ENCODE measurements around the gene RPUSD1. TPM values are rescaled to one million over a fixed set of nuclear protein-coding genes. Genes with fewer than 3 reads are reported as not detected.
"Not testable (repeated sequence)": the region's sequence is repeated elsewhere in the genome, so short reads cannot be mapped to it uniquely, and the experiment has no call there.

The RPUSD1 gene
- total RNA-seq, 2 experiments from 2014 or later = 6.8 to 7.2 TPM

GRCh38 chr16:751152-752006 lies 36.8 kb downstream of the RPUSD1 start:
- Mint-ChIP-seq H3K4me1 (ENCODE audit: low read depth) (peaks cover 1% of the 10 kb centered on the region), H3K27me3 (ENCODE audit: low read depth) (no peaks in the 10 kb centered on the region), H3K9me3 (peaks cover under 1% of the 10 kb centered on the region), H3K27ac (no peak overlapping the region), H3K36me3 (ENCODE audit: low read depth) (no peaks in the 10 kb centered on the region), H3K4me3 (no peak overlapping the region)
- CTCF ChIA-PET = interaction anchor here (0.6 kb wide), 1 partner anchor 38 kb away, joined by 3 read pairs; no protein-coding TSS in a partner anchor
- intact Hi-C loops (cut with micrococcal nuclease) = no loop called here
- DNase-seq = no peak

DNA sequence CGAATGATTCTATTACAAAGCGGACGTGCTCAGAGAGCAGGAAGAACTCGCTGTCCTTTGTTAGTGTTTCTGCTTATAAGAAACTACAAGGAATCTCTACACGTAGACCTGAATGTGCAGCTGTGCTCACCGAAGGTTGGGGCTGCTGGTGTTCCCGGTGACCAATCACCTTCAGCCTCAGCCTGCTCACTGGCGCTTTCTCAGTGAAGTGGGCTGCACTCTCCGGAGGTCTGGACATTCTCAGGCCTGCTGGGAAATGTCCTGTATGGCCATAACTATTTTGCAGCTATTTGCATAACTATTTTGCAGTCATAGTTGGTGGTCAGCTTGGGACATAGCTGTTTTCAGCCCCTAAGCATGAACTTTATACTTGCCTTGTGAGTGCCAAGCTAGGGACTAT lies 37.7 kb downstream of the RPUSD1 start:
- Mint-ChIP-seq H3K4me3 (no peak overlapping the region), H3K9me3 (no peaks in the 10 kb centered on the region), H3K27me3 (ENCODE audit: low read depth) (no peaks in the 10 kb centered on the region), H3K36me3 (ENCODE audit: low read depth) (no peaks in the 10 kb centered on the region), H3K4me1 (ENCODE audit: low read depth) (peaks cover 1% of the 10 kb centered on the region), H3K27ac (no peak overlapping the region)
- CTCF ChIA-PET = no interaction called here
- intact Hi-C loops (cut with micrococcal nuclease) = no loop called here
- DNase-seq = no peak

- no peaks in the 10 kb centered on the region for H3K4me1 Mint-ChIP-seq (ENCODE audit: low read depth)
- no peak for DNase-seq
- no peak overlapping the region for H3K27ac Mint-ChIP-seq
- intact Hi-C loops (cut with micrococcal nuclease) = no loop called here
- no peaks in the 10 kb centered on the region for H3K9me3 Mint-ChIP-seq
- no peaks in the 10 kb centered on the region for H3K36me3 Mint-ChIP-seq (ENCODE audit: low read depth)
- no peaks in the 10 kb centered on the region for H3K27me3 Mint-ChIP-seq (ENCODE audit: low read depth)
- no peak overlapping the region for H3K4me3 Mint-ChIP-seq
- CTCF ChIA-PET = interaction anchor here (1.0 kb wide), 1 partner anchor 37 kb away, joined by 5 read pairs; no protein-coding TSS in a partner anchor
These were observed 39.2 kb downstream of the RPUSD1 start for GRCh38 chr16:749010-749409.

- Mint-ChIP-seq H3K9me3 (no peaks in the 10 kb centered on the region), H3K4me1 (ENCODE audit: low read depth) (no peaks in the 10 kb centered on the region), H3K27me3 (ENCODE audit: low read depth) (no peaks in the 10 kb centered on the region), H3K36me3 (ENCODE audit: low read depth) (no peaks in the 10 kb centered on the region), H3K27ac (no peak overlapping the region), H3K4me3 (no peak overlapping the region)
- CTCF ChIA-PET = interaction anchor here (0.5 to 1.2 kb wide), 3 partner anchors 36 to 37 kb away, joined by 3 to 6 read pairs (median 5); no protein-coding TSS in a partner anchor
- DNase-seq = no peak
- intact Hi-C loops (cut with micrococcal nuclease) = no loop called here
These were observed 40.0 kb downstream of the RPUSD1 start for GRCh38 chr16:747978-748746.

DNA sequence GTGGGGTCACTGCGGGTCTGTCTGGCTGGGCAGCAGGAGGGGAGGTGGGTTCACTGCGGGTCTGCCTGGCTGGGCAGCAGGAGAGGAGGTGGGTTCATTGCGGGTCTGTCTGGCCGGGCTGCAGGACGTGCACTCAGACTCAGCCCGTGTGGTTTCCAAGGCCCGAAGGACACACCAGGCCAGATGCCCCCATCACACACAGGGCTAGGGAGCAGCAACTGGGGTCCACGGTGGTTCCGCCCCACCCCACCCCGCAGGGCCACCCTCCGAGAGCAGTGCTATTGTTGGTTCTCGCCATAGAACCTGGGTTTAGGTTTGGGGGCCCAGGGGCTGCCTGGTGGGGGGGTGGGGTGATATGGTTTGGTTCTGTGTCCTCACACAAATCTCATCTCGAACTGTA lies 41.5 kb downstream of the RPUSD1 start:
- DNase-seq = no peak
- Mint-ChIP-seq H3K4me3 (no peak overlapping the region), H3K27ac (no peak overlapping the region), H3K27me3 (ENCODE audit: low read depth) (no peaks in the 10 kb centered on the region), H3K9me3 (no peaks in the 10 kb centered on the region), H3K36me3 (ENCODE audit: low read depth) (no peaks in the 10 kb centered on the region), H3K4me1 (ENCODE audit: low read depth) (no peaks in the 10 kb centered on the region)
- CTCF ChIA-PET = interaction anchor here (1.2 kb wide), 1 partner anchor 39 kb away, joined by 6 read pairs; no protein-coding TSS in a partner anchor
- intact Hi-C loops (cut with micrococcal nuclease) = no loop called here

GRCh38 chr16:745739-746138 lies 42.4 kb downstream of the RPUSD1 start:
- no peaks in the 10 kb centered on the region for H3K9me3 Mint-ChIP-seq
- H3K27ac Mint-ChIP-seq = no peak overlapping the region
- H3K27me3 Mint-ChIP-seq (ENCODE audit: low read depth) = no peaks in the 10 kb centered on the region
- CTCF ChIA-PET = no interaction called here
- no peak overlapping the region for H3K4me3 Mint-ChIP-seq
- peak; percentile 32 for DNase-seq
- intact Hi-C loops (cut with micrococcal nuclease) = no loop called here
- H3K4me1 Mint-ChIP-seq (ENCODE audit: low read depth) = no peaks in the 10 kb centered on the region
- H3K36me3 Mint-ChIP-seq (ENCODE audit: low read depth) = no peaks in the 10 kb centered on the region

GRCh38 chr16:743794-744500 lies 44.2 kb downstream of the RPUSD1 start:
- H3K27ac Mint-ChIP-seq = no peak overlapping the region
- H3K4me3 Mint-ChIP-seq = no peak overlapping the region
- no peaks in the 10 kb centered on the region for H3K27me3 Mint-ChIP-seq (ENCODE audit: low read depth)
- DNase-seq = no peak
- peaks cover 7% of the 10 kb centered on the region for H3K4me1 Mint-ChIP-seq (ENCODE audit: low read depth)
- CTCF ChIA-PET = interaction anchor here (0.7 to 1.6 kb wide), 3 partner anchors 31 to 625 kb away, joined by 3 to 5 read pairs (median 4); no protein-coding TSS in a partner anchor
- intact Hi-C loops (cut with micrococcal nuclease) = no loop called here
- H3K36me3 Mint-ChIP-seq (ENCODE audit: low read depth) = peaks cover 3% of the 10 kb centered on the region
- no peaks in the 10 kb centered on the region for H3K9me3 Mint-ChIP-seq

DNA sequence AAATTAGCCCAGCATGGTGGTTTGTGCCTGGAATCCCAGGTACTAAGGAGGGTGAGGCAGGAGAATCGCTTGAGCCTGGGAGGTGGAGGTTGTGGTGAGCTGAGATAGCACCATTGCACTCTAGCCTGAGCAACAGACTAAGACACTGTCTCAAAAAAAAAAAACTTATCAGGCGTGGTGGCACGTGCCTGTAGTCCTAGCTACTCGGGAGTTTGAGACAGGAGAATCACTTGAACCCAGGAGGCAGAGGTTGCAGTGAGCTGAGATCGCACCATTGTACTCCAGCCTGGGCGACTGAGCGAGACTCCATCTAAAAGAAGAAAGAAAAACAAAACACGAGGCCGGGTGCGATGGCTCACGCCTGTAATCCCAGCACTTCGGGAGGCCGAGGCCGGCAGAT lies 45.3 kb downstream of the RPUSD1 start:
- H3K36me3 Mint-ChIP-seq (ENCODE audit: low read depth); H3K4me3 Mint-ChIP-seq; H3K4me1 Mint-ChIP-seq (ENCODE audit: low read depth); H3K9me3 Mint-ChIP-seq; intact Hi-C loops (cut with micrococcal nuclease); H3K27me3 Mint-ChIP-seq (ENCODE audit: low read depth); DNase-seq; H3K27ac Mint-ChIP-seq: not testable (repeated sequence)
- CTCF ChIA-PET = interaction anchor here (0.6 kb wide), 1 partner anchor 31 kb away, joined by 3 read pairs; no protein-coding TSS in a partner anchor

- no peak for DNase-seq
- peaks cover 8% of the 10 kb centered on the region for H3K36me3 Mint-ChIP-seq (ENCODE audit: low read depth)
- H3K27ac Mint-ChIP-seq = no peak overlapping the region
These were observed 46.1 kb downstream of the RPUSD1 start for GRCh38 chr16:741986-742629.

GRCh38 chr16:740764-741505 lies 47.2 kb downstream of the RPUSD1 start, which contains the start of gene CIAO3:
Gene CIAO3 (minus strand): TSS chr16:740997. CDS start chr16:740985, 12 bp downstream.
- no peaks in the 10 kb centered on the region for H3K27me3 Mint-ChIP-seq (ENCODE audit: low read depth)
- intact Hi-C loops (cut with micrococcal nuclease) = loop anchor here (1.0 to 2.0 kb wide), 2 partner anchors 20 to 47 kb away; partner anchors contain the start of genes ANTKMT, CHTF18 and RPUSD1
- H3K4me3 Mint-ChIP-seq = peak within 1 kb of the TSS; percentile 81
- no peak within 1 kb of the TSS for H3K27ac Mint-ChIP-seq
- DNase-seq = peak; percentile 91
- H3K9me3 Mint-ChIP-seq = no peaks in the 10 kb centered on the region
- H3K4me1 Mint-ChIP-seq (ENCODE audit: low read depth) = peaks cover 13% of the 10 kb centered on the region
- CTCF ChIA-PET = interaction anchor here (0.6 to 3.0 kb wide), 8 partner anchors 14 to 561 kb away, joined by 3 to 13 read pairs (median 4); partner anchors contain the start of genes ANTKMT, CCDC78, CHTF18 and HAGHL
- peaks cover 10% of the 10 kb centered on the region for H3K36me3 Mint-ChIP-seq (ENCODE audit: low read depth)

More at GRCh38 chr16:741986-742629, 46.1 kb downstream of the RPUSD1 start:
- Mint-ChIP-seq H3K27me3 (ENCODE audit: low read depth) (no peaks in the 10 kb centered on the region), H3K4me1 (ENCODE audit: low read depth) (peaks cover 8% of the 10 kb centered on the region), H3K4me3 (peak overlapping the region; percentile 53), H3K9me3 (no peaks in the 10 kb centered on the region)
- CTCF ChIA-PET = interaction anchor here (0.6 to 3.0 kb wide), 7 partner anchors 15 to 47 kb away, joined by 3 to 13 read pairs (median 3); partner anchors contain the start of genes ANTKMT, CCDC78, CHTF18 and HAGHL
- intact Hi-C loops (cut with micrococcal nuclease) = loop anchor here (2.0 kb wide), 1 partner anchor 21 kb away; the partner anchor contains the start of gene ANTKMT

- H3K4me1 Mint-ChIP-seq (ENCODE audit: low read depth) = peaks cover 16% of the 10 kb centered on the region
- no peak for DNase-seq
- peak overlapping the region; percentile 81 for H3K4me3 Mint-ChIP-seq
- H3K27ac Mint-ChIP-seq = no peak overlapping the region
- peaks cover 10% of the 10 kb centered on the region for H3K36me3 Mint-ChIP-seq (ENCODE audit: low read depth)
- no peaks in the 10 kb centered on the region for H3K27me3 Mint-ChIP-seq (ENCODE audit: low read depth)
- intact Hi-C loops (cut with micrococcal nuclease) = loop anchor here (1.0 to 2.0 kb wide), 2 partner anchors 20 to 48 kb away; partner anchors contain the start of genes ANTKMT, CHTF18 and RPUSD1
- no peaks in the 10 kb centered on the region for H3K9me3 Mint-ChIP-seq
- CTCF ChIA-PET = interaction anchor here (1.1 to 3.0 kb wide), 4 partner anchors 15 to 45 kb away, joined by 3 to 13 read pairs (median 8); partner anchors contain the start of gene ANTKMT
These were observed 47.8 kb downstream of the RPUSD1 start for GRCh38 chr16:740459-740763.

Data from activated naive CD4-positive, alpha-beta T cell treated with anti-CD3 and anti-CD28 coated beads for 36 hours (primary cell).